HCT116 (cell line): ENCODE measurements around the gene RCOR2. TPM values are rescaled to one million over a fixed set of nuclear protein-coding genes. Genes with fewer than 3 reads are reported as not detected.

ENCODE experiments used
- ATAC-seq: fragments of 200-7000 bp; cut with Tn5 transposase; 2 replicates; pipeline ENCODE4 v1.9.1; 2020; ENCODE audit warnings: mild to moderate bottlenecking, moderate library complexity
- BruUV-seq: library from RNA; stranded (reverse); fragments of 400-500 nt; replicated peaks from 2 replicates; lab custom pipeline; 2021; lab: Mats Ljungman, UMichigan
- CTCF ChIA-PET: fragments of 300-600 bp; sonication (Branson Sonifier 250); formaldehyde crosslinking; loops from one replicate; lab custom pipeline; 2021; ENCODE audit warnings: antibody characterized with exemption; lab: Charles Lee
- POLR2A ChIA-PET: fragments of 300-600, 350-600 bp; sonication (Branson Sonifier 250); formaldehyde crosslinking; loops from one replicate; lab custom pipeline; 2021; ENCODE audit warnings: antibody characterized with exemption; lab: Charles Lee
- RAD21 ChIA-PET, 2 experiments: fragments of 300-600 bp; sonication (Branson Sonifier 250); formaldehyde crosslinking; loops; one replicate each; lab custom pipeline; 2023; ENCODE audit warnings: low total read pairs in 2 of 2; ENCODE audit not compliant: uncharacterized antibody in 2 of 2, unreplicated experiment in 2 of 2, low non-redundant PET in 1 of 2; lab: Charles Lee
- DNase-seq: peaks from one replicate; pipeline ENCODE4 v3.0.0-alpha.2; 2010; ENCODE audit warnings: low read depth, low spot score
- H2AFZ ChIP-seq: fragments of 200-600 bp; shearing (Covaris generic), sonication (generic); 2 replicates; pipeline ENCODE4 v1.6.1; 2017; ENCODE audit warnings: low read depth, mixed run types, mixed read lengths, antibody characterized with exemption, low read length; ENCODE audit not compliant: poor library complexity, severe bottlenecking
- H3K27ac ChIP-seq: 2 replicates; pipeline ENCODE4 v1.5.1; 2012; ENCODE audit warnings: low read depth, low read length
- H3K27me3 ChIP-seq: fragments of 200-600 bp; sonication (generic); 2 replicates; pipeline ENCODE4 v1.6.1; 2016; ENCODE audit warnings: mixed run types, low read length, mixed read lengths; ENCODE audit not compliant: insufficient read depth
- H3K36me3 ChIP-seq, 2 experiments: fragments of 200-500 bp in 1 of 2; fragments of 200-600 bp in 1 of 2; sonication (Bioruptor generic) in 1 of 2; sonication (generic) in 1 of 2; 2 replicates each; pipeline versions ENCODE4 v1.5.1 to v1.6.1; 2014 to 2016; ENCODE audit warnings: low read length in 2 of 2, inconsistent platforms in 1 of 2, mixed read lengths in 1 of 2, mixed run types in 1 of 2; ENCODE audit not compliant: insufficient read depth in 2 of 2, control insufficient read depth in 1 of 2
- H3K4me1 ChIP-seq, 2 experiments: fragments of 200-600 bp in 1 of 2; sonication (generic) in 1 of 2; 2 replicates each; pipeline versions ENCODE4 v1.5.1 to v1.6.1; 2012 to 2017; ENCODE audit warnings: low read length in 2 of 2, inconsistent platforms in 1 of 2, mild to moderate bottlenecking in 1 of 2, mixed read lengths in 1 of 2, mixed run types in 1 of 2, moderate library complexity in 1 of 2; ENCODE audit not compliant: insufficient read depth in 2 of 2, control insufficient read depth in 1 of 2
- H3K4me2 ChIP-seq: fragments of 200-600 bp; sonication (generic); 2 replicates; pipeline ENCODE4 v1.6.1; 2017; ENCODE audit warnings: mixed run types, low read length, mixed read lengths
- H3K4me3 ChIP-seq, 2 experiments: fragments of 200-600 bp in 1 of 2; sonication (generic) in 1 of 2; replicated peaks in 1 of 2; 2 replicates each; pipeline ENCODE4 v1.5.1; 2011 to 2016; ENCODE audit warnings: low read length in 2 of 2, control low read depth in 1 of 2, low read depth in 1 of 2, mild to moderate bottlenecking in 1 of 2, mixed read lengths in 1 of 2, mixed run types in 1 of 2
- H3K79me2 ChIP-seq: fragments of 200-600 bp; sonication (generic); 2 replicates; pipeline ENCODE4 v1.6.1; 2017; ENCODE audit warnings: mild to moderate bottlenecking, mixed run types, low read length, moderate library complexity, mixed read lengths; ENCODE audit not compliant: insufficient read depth
- H3K9ac ChIP-seq: fragments of 200-600 bp; sonication (generic); 2 replicates; pipeline ENCODE4 v1.6.1; 2016; ENCODE audit warnings: low read length, mixed read lengths
- H3K9me2 ChIP-seq: fragments of 200-600 bp; sonication (generic), shearing (Covaris generic); 2 replicates; pipeline ENCODE4 v1.6.1; 2017; ENCODE audit warnings: mixed run types, mild to moderate bottlenecking, moderate library complexity; ENCODE audit not compliant: insufficient read depth
- H3K9me3 ChIP-seq, 2 experiments: fragments of 200-500 bp in 1 of 2; fragments of 200-600 bp in 1 of 2; sonication (Bioruptor generic) in 1 of 2; sonication (generic) in 1 of 2; 2 replicates each; pipeline ENCODE4 v1.6.1; 2014 to 2017; ENCODE audit warnings: low read length in 2 of 2, mixed read lengths in 2 of 2, inconsistent platforms in 1 of 2, low read depth in 1 of 2, mild to moderate bottlenecking in 1 of 2, mixed run types in 1 of 2, moderate library complexity in 1 of 2; ENCODE audit not compliant: control insufficient read depth in 1 of 2, insufficient read depth in 1 of 2
- H4K20me1 ChIP-seq: fragments of 200-600 bp; sonication (generic), shearing (Covaris generic); 2 replicates; pipeline ENCODE4 v1.6.1; 2017; ENCODE audit warnings: mixed run types, mild to moderate bottlenecking, moderate library complexity; ENCODE audit not compliant: insufficient read depth
- CBX3 ChIP-seq: IDR thresholded peaks from 2 replicates; pipeline ENCODE4 v1.6.1; 2012; ENCODE audit warnings: low read depth
- CEBPB ChIP-seq: IDR thresholded peaks from 2 replicates; pipeline ENCODE4 v1.6.1; 2012; ENCODE audit warnings: low read depth
- EGR1 ChIP-seq: IDR thresholded peaks from 2 replicates; pipeline ENCODE4 v1.6.1; 2012; ENCODE audit warnings: low read depth
- ELF1 ChIP-seq: IDR thresholded peaks from 2 replicates; pipeline ENCODE4 v1.6.1; 2012; ENCODE audit warnings: low read depth, borderline replicate concordance
- FOSL1 ChIP-seq: IDR thresholded peaks from 2 replicates; pipeline ENCODE4 v1.6.1; 2012; ENCODE audit warnings: low read depth
- JUND ChIP-seq: IDR thresholded peaks from 2 replicates; pipeline ENCODE4 v1.6.1; 2012
- POLR2A ChIP-seq: IDR thresholded peaks from 2 replicates; pipeline ENCODE4 v1.7.0; 2011; ENCODE audit warnings: borderline replicate concordance; ENCODE audit not compliant: insufficient read depth, insufficient read length; ENCODE audit errors: extremely low read depth
- POLR2AphosphoS5 ChIP-seq: IDR thresholded peaks from 2 replicates; pipeline ENCODE4 v1.6.1; 2011; ENCODE audit warnings: mild to moderate bottlenecking, low read depth, low read length, moderate library complexity
- RAD21 ChIP-seq: IDR thresholded peaks from 2 replicates; pipeline ENCODE4 v1.6.1; 2012; ENCODE audit warnings: low read depth, mild to moderate bottlenecking
- SIN3A ChIP-seq: IDR thresholded peaks from 2 replicates; pipeline ENCODE4 v1.6.1; 2012; ENCODE audit warnings: low read depth
- SP1 ChIP-seq: IDR thresholded peaks from 2 replicates; pipeline ENCODE4 v1.6.1; 2012; ENCODE audit warnings: low read depth
- SRF ChIP-seq: IDR thresholded peaks from 2 replicates; pipeline ENCODE4 v1.6.1; 2012; ENCODE audit warnings: low read depth
- TCF7L2 ChIP-seq: IDR thresholded peaks from 2 replicates; pipeline ENCODE4 v1.7.0; 2011; ENCODE audit warnings: borderline replicate concordance, inconsistent platforms; ENCODE audit not compliant: insufficient read depth, insufficient read length; ENCODE audit errors: extremely low read depth
- ZFX ChIP-seq: fragments of 450-650 bp; IDR thresholded peaks from 2 replicates; pipeline ENCODE4 v1.6.1; 2017
- intact Hi-C: fragments of 100-400 bp; cut with micrococcal nuclease; formaldehyde crosslinking; loops from 2 replicates; pipeline ENCODE4 v1.10.0; 2022
- total RNA-seq: library from RNA; stranded (reverse); gene quantifications from one replicate; pipeline ENCODE4 v1.2.1, GENCODE V29; 2021; ENCODE audit not compliant: unreplicated experiment
- TF ChIP-seq, protein P1 (sequence below): IDR thresholded peaks from 2 replicates; pipeline ENCODE4 v1.6.1; 2012
- TF ChIP-seq, protein P2 (sequence below): IDR thresholded peaks from 2 replicates; pipeline ENCODE4 v1.6.1; 2012; ENCODE audit warnings: low read depth

RCOR2 gene
- total RNA-seq, 1 experiment from 2014 or later = 10.8 TPM

DNA sequence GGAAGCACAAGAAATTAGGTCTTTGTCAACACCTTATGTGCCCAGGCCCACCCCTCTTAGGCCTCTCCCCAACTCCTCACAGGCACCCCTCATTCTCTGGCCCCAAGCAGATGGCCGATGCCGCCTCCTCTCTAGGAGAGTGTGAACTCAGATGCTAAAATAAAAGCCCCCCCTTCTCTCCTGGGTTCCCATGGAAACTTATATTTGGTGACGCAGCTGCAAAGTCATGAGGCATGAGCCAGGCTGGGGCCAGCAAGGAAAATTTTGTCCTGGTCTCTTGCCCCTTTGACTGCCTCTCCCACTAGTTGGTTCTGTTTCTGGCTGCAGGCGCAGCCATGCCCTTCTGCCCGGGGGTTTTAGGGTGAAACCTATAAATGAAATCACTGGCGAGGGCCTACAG, 11.8 kb downstream of the RCOR2 start:
- DNase-seq = no peak
- no TSS peak for BruUV-seq
- Histone ChIP-seq H3K79me2 (no peaks in the 10 kb centered on the region), H3K4me2 (no peak overlapping the region), H3K27ac (no peak overlapping the region), H3K4me3 (no peak overlapping the region), H2AFZ (no peak overlapping the region), H3K27me3 (no peaks in the 10 kb centered on the region), H4K20me1 (no peaks in the 10 kb centered on the region), H3K36me3 (peaks cover 11 to 25% of the 10 kb centered on the region in 2 experiments), H3K9me2 (no peaks in the 10 kb centered on the region), H3K4me1 (no peaks in the 10 kb centered on the region)
- RAD21 ChIA-PET = no interaction called here
- no peak for ATAC-seq
- CTCF ChIA-PET = no interaction called here
- POLR2A ChIA-PET = no interaction called here
- TF ChIP-seq SRF (no peak), EGR1 (no peak)
- TF ChIP-seq, all 23 proteins: peak for 0
- no peaks in the 10 kb centered on the region for H3K9me3 ChIP-seq
- intact Hi-C loops = no loop called here
- H3K9ac ChIP-seq = no peak overlapping the region

DNA sequence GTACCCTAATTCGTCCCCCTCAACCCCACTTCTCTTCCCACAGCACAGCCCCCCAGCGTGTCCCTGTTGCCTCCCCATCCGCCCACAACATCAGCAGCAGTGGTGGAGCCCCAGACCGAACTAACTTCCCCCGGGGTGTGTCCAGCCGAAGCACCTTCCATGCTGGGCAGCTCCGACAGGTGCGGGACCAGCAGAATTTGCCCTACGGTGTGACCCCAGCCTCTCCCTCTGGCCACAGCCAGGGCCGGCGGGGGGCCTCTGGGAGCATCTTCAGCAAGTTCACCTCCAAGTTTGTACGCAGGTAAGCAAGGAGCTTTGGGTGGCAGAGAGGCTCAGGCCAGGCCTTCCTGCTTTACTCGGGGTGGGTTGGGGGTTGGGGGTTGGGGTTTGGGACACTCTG, 12.2 kb downstream of the RCOR2 start:
- H3K27me3 ChIP-seq = no peaks in the 10 kb centered on the region
- no peak overlapping the region for H3K4me2 ChIP-seq
- ChIA-PET POLR2A (no interaction called here), CTCF (no interaction called here), RAD21 (no interaction called here)
- no peaks in the 10 kb centered on the region for H3K9me3 ChIP-seq
- no peak overlapping the region for H3K9ac ChIP-seq
- no peaks in the 10 kb centered on the region for H3K79me2 ChIP-seq
- no peaks in the 10 kb centered on the region for H3K4me1 ChIP-seq
- no peak overlapping the region for H3K27ac ChIP-seq
- H3K9me2 ChIP-seq = no peaks in the 10 kb centered on the region
- H4K20me1 ChIP-seq = no peaks in the 10 kb centered on the region
- intact Hi-C loops = no loop called here
- H3K4me3 ChIP-seq = no peak overlapping the region
- no TSS peak for BruUV-seq
- peaks cover 11 to 25% of the 10 kb centered on the region in 2 experiments for H3K36me3 ChIP-seq
- DNase-seq (no peak), ATAC-seq (no peak)
- H2AFZ ChIP-seq = no peak overlapping the region
- TF ChIP-seq, protein P1, sequence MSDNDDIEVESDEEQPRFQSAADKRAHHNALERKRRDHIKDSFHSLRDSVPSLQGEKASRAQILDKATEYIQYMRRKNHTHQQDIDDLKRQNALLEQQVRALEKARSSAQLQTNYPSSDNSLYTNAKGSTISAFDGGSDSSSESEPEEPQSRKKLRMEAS = no peak
- TF ChIP-seq POLR2AphosphoS5 (no peak), CEBPB (no peak), RAD21 (no peak), SIN3A (no peak), SRF (no peak), POLR2A (no peak), SP1 (no peak), JUND (no peak), ELF1 (no peak), TCF7L2 (no peak), FOSL1 (no peak), ZFX (no peak), CBX3 (no peak)
- TF ChIP-seq, protein P2, sequence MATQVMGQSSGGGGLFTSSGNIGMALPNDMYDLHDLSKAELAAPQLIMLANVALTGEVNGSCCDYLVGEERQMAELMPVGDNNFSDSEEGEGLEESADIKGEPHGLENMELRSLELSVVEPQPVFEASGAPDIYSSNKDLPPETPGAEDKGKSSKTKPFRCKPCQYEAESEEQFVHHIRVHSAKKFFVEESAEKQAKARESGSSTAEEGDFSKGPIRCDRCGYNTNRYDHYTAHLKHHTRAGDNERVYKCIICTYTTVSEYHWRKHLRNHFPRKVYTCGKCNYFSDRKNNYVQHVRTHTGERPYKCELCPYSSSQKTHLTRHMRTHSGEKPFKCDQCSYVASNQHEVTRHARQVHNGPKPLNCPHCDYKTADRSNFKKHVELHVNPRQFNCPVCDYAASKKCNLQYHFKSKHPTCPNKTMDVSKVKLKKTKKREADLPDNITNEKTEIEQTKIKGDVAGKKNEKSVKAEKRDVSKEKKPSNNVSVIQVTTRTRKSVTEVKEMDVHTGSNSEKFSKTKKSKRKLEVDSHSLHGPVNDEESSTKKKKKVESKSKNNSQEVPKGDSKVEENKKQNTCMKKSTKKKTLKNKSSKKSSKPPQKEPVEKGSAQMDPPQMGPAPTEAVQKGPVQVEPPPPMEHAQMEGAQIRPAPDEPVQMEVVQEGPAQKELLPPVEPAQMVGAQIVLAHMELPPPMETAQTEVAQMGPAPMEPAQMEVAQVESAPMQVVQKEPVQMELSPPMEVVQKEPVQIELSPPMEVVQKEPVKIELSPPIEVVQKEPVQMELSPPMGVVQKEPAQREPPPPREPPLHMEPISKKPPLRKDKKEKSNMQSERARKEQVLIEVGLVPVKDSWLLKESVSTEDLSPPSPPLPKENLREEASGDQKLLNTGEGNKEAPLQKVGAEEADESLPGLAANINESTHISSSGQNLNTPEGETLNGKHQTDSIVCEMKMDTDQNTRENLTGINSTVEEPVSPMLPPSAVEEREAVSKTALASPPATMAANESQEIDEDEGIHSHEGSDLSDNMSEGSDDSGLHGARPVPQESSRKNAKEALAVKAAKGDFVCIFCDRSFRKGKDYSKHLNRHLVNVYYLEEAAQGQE = no peak
